GM10248 (cell line): ENCODE results near the gene MAP2K3.

Experiments
- CTCF ChIA-PET: fragments of 300-600 bp; sonication (Branson Sonifier 250); formaldehyde crosslinking; extraction: SDS; loops from one replicate; lab custom pipeline; 2021; ENCODE audit warnings: antibody characterized with exemption; lab: Yijun Ruan, JAX
- POLR2A ChIA-PET: fragments of 350-650 bp; sonication (Branson Sonifier 250); formaldehyde crosslinking; extraction: SDS; loops from one replicate; lab custom pipeline; 2020; ENCODE audit warnings: antibody characterized with exemption; lab: Yijun Ruan, JAX
- DNase-seq: peaks from one replicate; pipeline ENCODE4 v3.0.0; 2012; ENCODE audit errors: extremely low spot score
- TF ChIP-seq, protein P1 (sequence below): IDR thresholded peaks from 2 replicates; pipeline ENCODE4 v1.5.1; 2012; ENCODE audit warnings: mild to moderate bottlenecking, low read depth; ENCODE audit errors: extremely low read depth, missing control alignments, control extremely low read depth

The MAP2K3 gene

DNA sequence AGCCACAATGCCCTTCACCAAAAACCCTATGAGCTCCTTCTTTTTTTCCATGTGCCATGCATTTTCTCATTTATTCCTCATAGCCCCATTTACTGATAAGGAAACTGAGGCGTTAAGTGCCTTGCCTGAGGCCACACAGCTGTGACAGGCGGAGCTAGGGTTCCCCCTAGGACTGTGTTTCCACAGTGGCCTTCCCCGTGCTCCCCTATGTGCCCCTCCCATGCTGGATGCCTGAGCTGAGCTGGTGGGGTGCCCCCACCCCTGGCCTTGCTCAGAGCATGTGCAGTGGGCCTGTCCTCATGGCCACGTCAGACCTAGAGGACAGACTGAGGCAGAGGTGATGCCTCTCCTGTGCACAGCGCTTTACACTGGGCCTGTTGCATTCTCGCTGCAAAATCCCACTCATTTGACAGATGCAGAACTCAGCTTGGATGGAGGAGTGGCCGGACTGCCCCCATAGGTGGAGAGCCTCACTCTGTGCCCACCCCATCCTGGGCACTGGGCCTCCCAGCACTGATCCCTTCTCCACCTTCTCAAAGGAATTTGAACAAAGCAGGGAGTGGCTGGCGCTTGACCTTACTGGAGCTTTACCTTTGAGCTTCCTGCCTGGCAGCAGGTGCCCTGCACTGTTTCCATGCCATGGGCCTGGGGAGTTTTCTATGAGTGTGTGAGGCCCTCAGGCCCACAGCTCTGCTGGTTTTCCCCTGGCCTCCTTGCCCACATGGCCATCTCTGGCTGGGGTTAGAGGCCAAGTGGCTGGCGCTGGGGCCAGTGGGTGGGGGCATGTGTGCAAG, 2.6 kb downstream of the MAP2K3 start:
- DNase-seq = no peak
- ChIA-PET POLR2A (interaction anchor here (0.6 to 0.7 kb wide), 2 partner anchors 11 to 1051 kb away, joined by 3 to 4 read pairs; no protein-coding TSS in a partner anchor), CTCF (interaction anchor here (0.9 to 3.8 kb wide), 5 partner anchors 10 to 226 kb away, joined by 3 to 36 read pairs (median 5); no protein-coding TSS in a partner anchor)
- TF ChIP-seq, protein P1, sequence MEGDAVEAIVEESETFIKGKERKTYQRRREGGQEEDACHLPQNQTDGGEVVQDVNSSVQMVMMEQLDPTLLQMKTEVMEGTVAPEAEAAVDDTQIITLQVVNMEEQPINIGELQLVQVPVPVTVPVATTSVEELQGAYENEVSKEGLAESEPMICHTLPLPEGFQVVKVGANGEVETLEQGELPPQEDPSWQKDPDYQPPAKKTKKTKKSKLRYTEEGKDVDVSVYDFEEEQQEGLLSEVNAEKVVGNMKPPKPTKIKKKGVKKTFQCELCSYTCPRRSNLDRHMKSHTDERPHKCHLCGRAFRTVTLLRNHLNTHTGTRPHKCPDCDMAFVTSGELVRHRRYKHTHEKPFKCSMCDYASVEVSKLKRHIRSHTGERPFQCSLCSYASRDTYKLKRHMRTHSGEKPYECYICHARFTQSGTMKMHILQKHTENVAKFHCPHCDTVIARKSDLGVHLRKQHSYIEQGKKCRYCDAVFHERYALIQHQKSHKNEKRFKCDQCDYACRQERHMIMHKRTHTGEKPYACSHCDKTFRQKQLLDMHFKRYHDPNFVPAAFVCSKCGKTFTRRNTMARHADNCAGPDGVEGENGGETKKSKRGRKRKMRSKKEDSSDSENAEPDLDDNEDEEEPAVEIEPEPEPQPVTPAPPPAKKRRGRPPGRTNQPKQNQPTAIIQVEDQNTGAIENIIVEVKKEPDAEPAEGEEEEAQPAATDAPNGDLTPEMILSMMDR = no peak

DNA sequence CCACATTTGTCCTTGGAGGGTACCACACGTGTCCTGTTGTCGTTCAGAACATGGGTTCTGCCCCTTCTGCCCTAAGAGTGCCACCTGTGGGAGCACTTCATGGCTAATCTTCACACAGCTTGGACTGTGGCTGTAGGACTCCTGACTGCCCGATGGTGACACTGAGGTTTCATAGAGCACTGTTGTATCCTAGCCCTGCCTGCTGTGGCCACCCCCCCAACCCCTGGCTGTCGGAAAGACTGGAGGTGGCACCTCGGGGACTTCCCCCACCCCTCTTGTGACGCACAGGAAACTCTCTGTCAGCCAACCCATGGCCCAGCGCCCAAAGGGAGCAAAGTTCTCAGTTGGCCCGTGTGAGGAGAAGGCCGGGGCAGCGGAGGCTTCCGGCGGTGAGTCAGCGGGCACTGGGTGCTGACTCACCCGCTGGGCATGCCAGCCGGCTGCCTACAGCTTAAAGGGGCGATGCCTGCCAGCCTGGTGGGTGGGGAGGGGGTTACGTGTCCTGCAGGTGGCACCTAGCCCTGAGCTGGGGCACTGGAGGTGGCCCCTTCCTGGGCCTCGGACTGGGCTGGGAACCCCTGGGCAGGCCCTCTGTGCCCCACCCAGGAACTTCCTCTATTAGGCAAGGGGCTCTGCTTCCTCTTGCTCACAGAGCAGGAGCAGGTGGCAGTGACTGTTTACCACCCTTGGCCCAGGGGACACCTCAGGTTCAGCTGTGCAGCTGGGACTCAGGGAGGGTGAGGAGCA, 3.4 kb downstream of the MAP2K3 start:
- CTCF ChIA-PET = interaction anchor here (0.9 to 3.8 kb wide), 6 partner anchors 11 to 225 kb away, joined by 3 to 36 read pairs (median 4); no protein-coding TSS in a partner anchor
- DNase-seq = peak; percentile 76
- TF ChIP-seq, protein P1 = no peak
- POLR2A ChIA-PET = interaction anchor here (0.6 kb wide), 1 partner anchor 9 kb away, joined by 3 read pairs; no protein-coding TSS in a partner anchor

DNA sequence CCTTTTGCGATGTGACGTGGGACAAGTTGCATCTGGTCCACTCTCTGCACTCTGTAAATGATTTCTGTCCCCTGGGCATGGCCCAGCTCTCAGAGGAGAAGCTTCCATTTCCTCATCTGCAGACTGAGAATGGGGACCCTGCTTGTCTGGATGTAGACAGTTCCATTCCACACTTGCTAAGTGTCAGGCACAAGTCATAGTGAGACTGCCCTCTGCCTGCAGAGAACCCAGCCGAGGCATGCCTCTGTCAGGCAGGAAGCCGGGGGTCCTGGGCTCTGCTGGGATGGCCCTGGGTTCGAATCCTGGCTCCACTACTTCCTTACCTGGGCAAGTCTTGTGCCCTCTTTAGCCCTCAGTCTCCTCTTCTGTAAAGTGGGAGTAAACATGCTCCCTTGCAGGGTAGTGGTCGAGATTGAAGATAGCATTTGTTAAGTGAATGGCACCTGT, 4.1 kb downstream of the MAP2K3 start:
- TF ChIP-seq, protein P1 = peak; percentile 29
- ChIA-PET POLR2A (interaction anchor here (0.6 kb wide), 1 partner anchor 9 kb away, joined by 3 read pairs; no protein-coding TSS in a partner anchor), CTCF (interaction anchor here (1.3 to 3.8 kb wide), 5 partner anchors 9 to 224 kb away, joined by 3 to 36 read pairs (median 8); no protein-coding TSS in a partner anchor)
- DNase-seq = peak; percentile 65

DNA sequence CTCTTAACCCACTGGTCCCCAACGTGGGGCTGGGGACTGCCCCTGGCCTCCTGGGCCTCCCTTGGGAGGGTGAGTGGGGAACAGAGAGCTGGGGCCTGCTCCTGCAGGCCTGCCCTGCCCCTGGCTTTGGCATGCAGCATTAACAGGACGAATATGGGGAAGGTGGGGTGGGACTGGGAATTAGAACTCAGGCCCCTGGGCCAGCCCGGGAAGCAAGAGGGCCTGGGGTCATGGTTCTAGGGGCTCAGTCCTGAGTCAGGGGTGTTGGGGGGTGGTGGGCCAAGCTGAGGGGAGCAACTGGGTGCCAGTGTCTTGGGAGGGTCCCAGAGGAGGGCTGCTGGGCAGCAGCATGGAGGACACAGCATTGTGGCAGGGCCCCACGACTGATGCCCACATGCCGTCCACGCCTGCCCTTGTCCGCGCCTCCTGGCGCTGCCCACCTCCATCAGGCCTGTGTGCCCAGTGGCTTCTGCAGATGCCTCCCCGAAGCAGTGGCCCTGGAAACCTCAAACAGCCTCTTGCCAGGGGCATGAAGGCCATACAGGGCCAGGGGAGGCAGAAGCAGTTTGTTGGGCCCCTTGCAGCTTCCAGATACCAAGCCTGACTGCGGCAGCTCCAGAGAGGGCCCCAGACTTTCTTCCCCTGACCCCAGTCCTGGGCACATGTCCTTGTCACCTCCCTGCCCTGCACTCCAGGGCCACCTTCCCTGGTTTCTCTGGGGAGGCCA, 4.8 kb downstream of the MAP2K3 start:
- TF ChIP-seq, protein P1 = no peak
- no peak for DNase-seq
- ChIA-PET CTCF (interaction anchor here (0.9 to 1.9 kb wide), 4 partner anchors 9 to 170 kb away, joined by 3 to 8 read pairs (median 3); no protein-coding TSS in a partner anchor), POLR2A (no interaction called here)

DNA sequence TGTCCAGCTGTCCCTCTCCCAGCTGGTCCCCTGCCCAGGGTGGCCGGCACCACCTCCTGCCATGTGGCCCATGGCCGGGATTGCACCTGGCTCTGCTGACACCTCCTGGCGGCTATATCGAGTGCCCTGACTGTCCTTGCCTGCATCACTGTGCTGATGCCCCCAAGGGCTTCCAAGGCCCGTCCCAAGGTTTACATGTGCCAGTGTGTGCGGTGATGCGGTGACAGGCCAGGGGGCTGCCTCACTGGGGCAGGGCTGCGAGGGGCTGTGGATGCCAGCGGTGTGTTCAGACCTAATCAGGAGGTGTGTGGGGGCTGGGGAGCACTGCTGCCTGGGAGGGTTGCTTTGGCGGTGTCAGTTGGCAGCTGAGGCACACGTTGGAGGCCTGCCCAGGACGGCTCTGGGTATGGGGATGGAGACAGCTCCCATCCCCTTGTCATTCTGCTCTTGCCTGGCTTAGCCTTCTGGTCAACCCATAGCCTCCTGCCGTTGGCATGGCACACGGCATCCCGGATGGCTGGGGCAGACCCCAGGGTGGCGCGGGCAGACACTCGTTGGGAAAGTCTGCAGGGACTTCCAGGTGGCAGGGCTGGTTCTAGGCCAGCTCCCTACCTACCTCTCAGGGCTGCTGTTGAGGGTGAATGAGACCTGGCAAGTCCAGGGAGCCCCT, 5.5 kb downstream of the MAP2K3 start:
- ChIA-PET POLR2A (no interaction called here), CTCF (interaction anchor here (0.9 to 1.9 kb wide), 3 partner anchors 10 to 20 kb away, joined by 3 to 8 read pairs (median 3); no protein-coding TSS in a partner anchor)
- TF ChIP-seq, protein P1 = no peak
- no peak for DNase-seq
